ENCODE measurements around the gene CNOT6. TPM values are rescaled to one million over a fixed set of nuclear protein-coding genes. Genes with fewer than 3 reads are reported as not detected.
"Not testable (repeated sequence)": the region's sequence is repeated elsewhere in the genome, so short reads cannot be mapped to it uniquely, and the experiment has no call there.

The CNOT6 gene
- polyA plus RNA-seq = 1 to 10 TPM; 6.8 TPM

DNA sequence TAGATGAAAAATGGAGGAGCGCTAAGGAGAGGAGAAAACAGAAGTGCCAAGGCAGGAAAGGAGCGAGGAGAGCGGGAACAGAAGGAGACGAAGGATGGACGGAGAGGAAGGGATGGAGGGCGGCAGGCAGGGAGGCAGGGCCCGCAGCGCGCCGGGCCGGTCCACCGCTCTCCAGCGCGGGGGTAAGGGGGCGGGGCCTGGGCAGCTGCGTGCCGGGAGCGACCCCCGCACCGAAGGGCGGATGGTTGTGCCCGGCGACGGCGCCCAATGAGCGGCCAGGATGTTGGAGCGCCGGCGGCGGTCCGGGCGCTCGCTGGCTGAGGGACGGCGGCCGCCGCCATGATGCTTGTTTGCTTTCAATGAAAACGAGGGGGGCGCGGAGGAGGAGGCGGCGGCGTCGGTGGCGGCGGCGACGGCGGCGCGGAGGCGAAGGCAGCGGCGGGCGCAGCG lies at the start of gene CNOT6:
Gene CNOT6, plus strand, starts transcription at position 320 of the 450 bp plus-strand sequence. CDS start 34,898 bp downstream, outside the sequence.
- no peaks in the 10 kb centered on the region for H3K4me1 ChIP-seq (ENCODE audit: control insufficient read depth in 2 of 2, insufficient read depth in 2 of 2, low read length in 1 of 2)
- peak within 1 kb of the TSS; percentile 95 to 97 for H3K27ac ChIP-seq (ENCODE audit: low read depth in 2 of 2, low read length in 1 of 2)
- no peaks in the 10 kb centered on the region for H3K27me3 ChIP-seq (ENCODE audit: control insufficient read depth in 1 of 2, insufficient read depth in 2 of 2, low read length in 2 of 2)
- H3K9me3 ChIP-seq (ENCODE audit: control insufficient read depth in 2 of 2, insufficient read depth in 1 of 2, low read depth in 1 of 2, low read length in 1 of 2) = no peaks in the 10 kb centered on the region
- no peaks in the 10 kb centered on the region for H3K36me3 ChIP-seq (ENCODE audit: control insufficient read depth in 2 of 2, insufficient read depth in 2 of 2, low read length in 1 of 2)
- H3K4me3 ChIP-seq (ENCODE audit: low read depth in 1 of 2, low read length in 2 of 2) = peak within 1 kb of the TSS; percentile 76 to 94
- 1% methylated on average over 40 to 56 of the region's 56 CpGs for WGBS, 2 donors

GRCh38 chr5:180454752-180455151 lies 39.4 kb upstream of the CNOT6 start:
- no peak overlapping the region for H3K4me3 ChIP-seq (ENCODE audit: low read depth in 1 of 2, low read length in 2 of 2)
- 72 to 82% methylated on average over 2 of the region's 2 CpGs for WGBS, 2 donors

GRCh38 chr5:180455872-180456271 lies 38.3 kb upstream of the CNOT6 start:
- 45 to 58% methylated on average over 1 of the region's 1 CpG for WGBS, 2 donors
- H3K27me3 ChIP-seq (ENCODE audit: control insufficient read depth in 1 of 2, insufficient read depth in 2 of 2, low read length in 2 of 2) = no peaks in the 10 kb centered on the region
- no peaks in the 10 kb centered on the region for H3K4me1 ChIP-seq (ENCODE audit: control insufficient read depth in 2 of 2, insufficient read depth in 2 of 2, low read length in 1 of 2)
- H3K27ac ChIP-seq (ENCODE audit: low read depth in 2 of 2, low read length in 1 of 2) = no peak overlapping the region
- no peaks in the 10 kb centered on the region for H3K9me3 ChIP-seq (ENCODE audit: control insufficient read depth in 2 of 2, insufficient read depth in 1 of 2, low read depth in 1 of 2, low read length in 1 of 2)
- no peak overlapping the region for H3K4me3 ChIP-seq (ENCODE audit: low read depth in 1 of 2, low read length in 2 of 2)
- no peaks in the 10 kb centered on the region for H3K36me3 ChIP-seq (ENCODE audit: control insufficient read depth in 2 of 2, insufficient read depth in 2 of 2, low read length in 1 of 2)

More at GRCh38 chr5:180454752-180455151, 39.4 kb upstream of the CNOT6 start:
- H3K27me3 ChIP-seq (ENCODE audit: control insufficient read depth in 1 of 2, insufficient read depth in 2 of 2, low read length in 2 of 2) = no peaks in the 10 kb centered on the region
- H3K4me1 ChIP-seq (ENCODE audit: control insufficient read depth in 2 of 2, insufficient read depth in 2 of 2, low read length in 1 of 2) = no peaks in the 10 kb centered on the region
- H3K36me3 ChIP-seq (ENCODE audit: control insufficient read depth in 2 of 2, insufficient read depth in 2 of 2, low read length in 1 of 2) = no peaks in the 10 kb centered on the region
- no peak overlapping the region for H3K27ac ChIP-seq (ENCODE audit: low read depth in 2 of 2, low read length in 1 of 2)
- no peaks in the 10 kb centered on the region for H3K9me3 ChIP-seq (ENCODE audit: control insufficient read depth in 2 of 2, insufficient read depth in 1 of 2, low read depth in 1 of 2, low read length in 1 of 2)

DNA sequence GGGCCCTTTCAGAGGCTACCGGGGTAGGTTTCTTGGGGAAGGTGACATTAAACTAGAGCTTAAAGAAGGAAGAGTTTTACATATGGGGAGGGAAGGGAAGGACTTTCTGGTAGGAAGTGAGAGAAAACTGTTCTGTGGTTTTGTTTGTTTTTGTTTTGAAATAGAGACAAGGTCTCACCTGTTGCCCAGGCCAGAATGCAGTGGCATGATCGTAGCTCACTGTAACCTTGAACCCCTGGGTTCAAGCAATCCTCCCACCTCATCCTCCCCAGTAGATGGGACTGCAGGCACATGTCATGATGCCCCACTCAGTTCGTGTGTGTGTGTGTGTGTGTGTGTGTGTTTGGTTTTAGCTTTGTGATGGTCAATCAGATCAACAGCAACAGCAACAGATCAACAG lies 37.4 kb upstream of the CNOT6 start:
- Histone ChIP-seq H3K27me3 (ENCODE audit: control insufficient read depth in 1 of 2, insufficient read depth in 2 of 2, low read length in 2 of 2) (no peaks in the 10 kb centered on the region), H3K27ac (ENCODE audit: low read depth in 2 of 2, low read length in 1 of 2) (no peak overlapping the region), H3K9me3 (ENCODE audit: control insufficient read depth in 2 of 2, insufficient read depth in 1 of 2, low read depth in 1 of 2, low read length in 1 of 2) (no peaks in the 10 kb centered on the region), H3K36me3 (ENCODE audit: control insufficient read depth in 2 of 2, insufficient read depth in 2 of 2, low read length in 1 of 2) (no peaks in the 10 kb centered on the region), H3K4me1 (ENCODE audit: control insufficient read depth in 2 of 2, insufficient read depth in 2 of 2, low read length in 1 of 2) (no peaks in the 10 kb centered on the region), H3K4me3 (ENCODE audit: low read depth in 1 of 2, low read length in 2 of 2) (no peak overlapping the region)
- 50 to 53% methylated on average over 3 of the region's 3 CpGs for WGBS, 2 donors

- not testable (repeated sequence) for H3K4me1 ChIP-seq (ENCODE audit: control insufficient read depth in 2 of 2, insufficient read depth in 2 of 2, low read length in 1 of 2); H3K4me3 ChIP-seq (ENCODE audit: low read depth in 1 of 2, low read length in 2 of 2); H3K36me3 ChIP-seq (ENCODE audit: control insufficient read depth in 2 of 2, insufficient read depth in 2 of 2, low read length in 1 of 2); H3K27ac ChIP-seq (ENCODE audit: low read depth in 2 of 2, low read length in 1 of 2); H3K27me3 ChIP-seq (ENCODE audit: control insufficient read depth in 1 of 2, insufficient read depth in 2 of 2, low read length in 2 of 2); H3K9me3 ChIP-seq (ENCODE audit: control insufficient read depth in 2 of 2, insufficient read depth in 1 of 2, low read depth in 1 of 2, low read length in 1 of 2)
- 95 to 97% methylated on average over 55 to 61 of the region's 61 CpGs for WGBS, 2 donors
These were observed 35.1 kb upstream of the CNOT6 start for GRCh38 chr5:180458852-180459673.

DNA sequence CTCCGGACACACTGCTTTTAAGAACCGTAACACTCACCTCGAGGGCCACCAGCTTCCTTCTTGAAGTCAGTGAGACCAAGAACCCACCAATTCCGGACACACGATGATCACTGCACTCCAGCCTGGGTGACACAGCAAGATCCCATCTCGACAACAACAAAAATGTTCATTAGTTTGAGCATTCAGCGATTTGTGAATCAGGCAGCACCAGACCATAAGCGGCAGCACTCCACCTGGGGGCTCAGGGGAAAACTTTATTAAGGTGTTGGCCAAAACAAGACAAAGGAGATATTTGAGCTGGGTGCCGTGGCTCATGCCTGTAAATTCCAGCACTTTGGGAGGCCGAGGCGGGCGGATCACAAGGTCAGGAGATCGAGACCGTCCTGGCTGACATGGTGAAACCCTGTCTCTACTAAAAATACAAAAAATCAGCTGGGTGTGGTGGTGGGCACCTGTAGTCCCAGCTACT lies 34.5 kb upstream of the CNOT6 start:
- H3K9me3 ChIP-seq (ENCODE audit: control insufficient read depth in 2 of 2, insufficient read depth in 1 of 2, low read depth in 1 of 2, low read length in 1 of 2); H3K27ac ChIP-seq (ENCODE audit: low read depth in 2 of 2, low read length in 1 of 2); H3K4me3 ChIP-seq (ENCODE audit: low read depth in 1 of 2, low read length in 2 of 2); H3K27me3 ChIP-seq (ENCODE audit: control insufficient read depth in 1 of 2, insufficient read depth in 2 of 2, low read length in 2 of 2); H3K4me1 ChIP-seq (ENCODE audit: control insufficient read depth in 2 of 2, insufficient read depth in 2 of 2, low read length in 1 of 2); H3K36me3 ChIP-seq (ENCODE audit: control insufficient read depth in 2 of 2, insufficient read depth in 2 of 2, low read length in 1 of 2): not testable (repeated sequence)
- 94 to 95% methylated on average over 14 of the region's 14 CpGs for WGBS, 2 donors

DNA sequence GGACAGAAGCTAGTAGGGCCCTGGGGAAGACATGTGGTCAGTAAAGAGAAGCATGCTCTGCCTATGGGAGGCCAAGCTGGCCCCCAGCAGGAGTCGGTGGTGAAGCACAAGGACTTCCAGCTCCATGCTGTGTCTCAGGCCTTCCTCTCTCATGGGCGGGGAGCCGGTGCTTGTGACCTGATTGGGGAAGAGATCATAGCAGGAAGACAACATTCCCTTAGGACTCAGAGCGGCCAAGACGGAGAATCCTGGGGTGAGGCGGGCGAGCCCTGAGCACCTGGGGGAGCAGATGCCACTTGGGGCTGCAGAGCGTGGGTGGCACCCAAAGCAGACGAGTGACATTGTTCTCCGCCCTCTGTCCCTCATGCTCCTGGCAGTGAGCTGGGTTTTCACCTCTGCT lies 33.3 kb upstream of the CNOT6 start:
- H3K4me1 ChIP-seq (ENCODE audit: control insufficient read depth in 2 of 2, insufficient read depth in 2 of 2, low read length in 1 of 2) = no peaks in the 10 kb centered on the region
- H3K27me3 ChIP-seq (ENCODE audit: control insufficient read depth in 1 of 2, insufficient read depth in 2 of 2, low read length in 2 of 2) = no peaks in the 10 kb centered on the region
- H3K9me3 ChIP-seq (ENCODE audit: control insufficient read depth in 2 of 2, insufficient read depth in 1 of 2, low read depth in 1 of 2, low read length in 1 of 2) = peaks cover 0 to 2% of the 10 kb centered on the region in 2 donors
- 93 to 94% methylated on average over 10 of the region's 10 CpGs for WGBS, 2 donors
- H3K27ac ChIP-seq (ENCODE audit: low read depth in 2 of 2, low read length in 1 of 2) = no peak overlapping the region
- no peaks in the 10 kb centered on the region for H3K36me3 ChIP-seq (ENCODE audit: control insufficient read depth in 2 of 2, insufficient read depth in 2 of 2, low read length in 1 of 2)
- no peak overlapping the region for H3K4me3 ChIP-seq (ENCODE audit: low read depth in 1 of 2, low read length in 2 of 2)

GRCh38 chr5:180461303-180461702 lies 32.9 kb upstream of the CNOT6 start:
- WGBS, 2 donors = 73 to 77% methylated on average over 9 of the region's 9 CpGs

GRCh38 chr5:180463216-180463900 lies 30.8 kb upstream of the CNOT6 start:
- Histone ChIP-seq H3K9me3 (ENCODE audit: control insufficient read depth in 2 of 2, insufficient read depth in 1 of 2, low read depth in 1 of 2, low read length in 1 of 2) (peaks cover 0 to 2% of the 10 kb centered on the region in 2 donors), H3K4me3 (ENCODE audit: low read depth in 1 of 2, low read length in 2 of 2) (no peak overlapping the region), H3K27me3 (ENCODE audit: control insufficient read depth in 1 of 2, insufficient read depth in 2 of 2, low read length in 2 of 2) (no peaks in the 10 kb centered on the region), H3K4me1 (ENCODE audit: control insufficient read depth in 2 of 2, insufficient read depth in 2 of 2, low read length in 1 of 2) (peaks cover 0 to 3% of the 10 kb centered on the region in 2 donors), H3K27ac (ENCODE audit: low read depth in 2 of 2, low read length in 1 of 2) (no peak overlapping the region), H3K36me3 (ENCODE audit: control insufficient read depth in 2 of 2, insufficient read depth in 2 of 2, low read length in 1 of 2) (no peaks in the 10 kb centered on the region)
- WGBS, 2 donors = 67 to 71% methylated on average over 8 of the region's 8 CpGs

More at GRCh38 chr5:180461303-180461702, 32.9 kb upstream of the CNOT6 start:
- Histone ChIP-seq H3K4me1 (ENCODE audit: control insufficient read depth in 2 of 2, insufficient read depth in 2 of 2, low read length in 1 of 2) (peaks cover 0 to 1% of the 10 kb centered on the region in 2 donors), H3K27me3 (ENCODE audit: control insufficient read depth in 1 of 2, insufficient read depth in 2 of 2, low read length in 2 of 2) (no peaks in the 10 kb centered on the region), H3K27ac (ENCODE audit: low read depth in 2 of 2, low read length in 1 of 2) (no peak overlapping the region), H3K4me3 (ENCODE audit: low read depth in 1 of 2, low read length in 2 of 2) (no peak overlapping the region), H3K36me3 (ENCODE audit: control insufficient read depth in 2 of 2, insufficient read depth in 2 of 2, low read length in 1 of 2) (no peaks in the 10 kb centered on the region), H3K9me3 (ENCODE audit: control insufficient read depth in 2 of 2, insufficient read depth in 1 of 2, low read depth in 1 of 2, low read length in 1 of 2) (peaks cover 0 to 2% of the 10 kb centered on the region in 2 donors)
